ENCODE data around the gene PPP2R2B. TPM values are rescaled to one million over a fixed set of nuclear protein-coding genes. Genes with fewer than 3 reads are reported as not detected.

PPP2R2B gene
- total and polyA plus RNA-seq, 2 of the 4 experiments (the other 2 are of a cell fraction) = not detected

DNA sequence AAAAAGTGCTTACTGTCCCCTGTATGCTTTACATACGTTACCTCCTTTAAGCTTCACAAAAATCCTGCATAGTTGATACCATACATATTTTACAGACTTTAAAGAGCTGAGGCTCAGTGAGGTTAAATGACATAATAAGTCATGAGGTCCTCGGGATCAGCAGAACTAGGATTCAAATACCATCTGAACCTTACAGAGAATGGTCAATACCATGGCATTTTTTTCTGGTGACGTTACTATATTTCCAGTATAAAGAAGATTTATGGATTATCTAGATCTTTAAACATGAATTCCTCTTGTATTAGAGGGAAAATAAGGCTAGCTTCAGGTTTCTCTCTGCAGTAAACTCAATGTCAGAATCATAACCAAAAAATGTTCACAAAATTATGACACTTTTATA lies 208.9 kb downstream of the PPP2R2B start:
- Histone ChIP-seq H2BK5ac (ENCODE audit: low read depth, low read length, poor library complexity, severe bottlenecking) (no peak overlapping the region), H4K5ac (ENCODE audit: low read depth, low read length) (no peak overlapping the region), H2AFZ (replicated peaks; ENCODE audit: low read length, poor library complexity) (no peak overlapping the region), H3K18ac (ENCODE audit: low read depth, low read length) (no peak overlapping the region), H2BK15ac (ENCODE audit: low read depth, low read length) (no peak overlapping the region), H3K14ac (replicated peaks; ENCODE audit: low read depth, low read length) (no peak overlapping the region), H3K4me2 (ENCODE audit: low read depth, low read length) (no peak overlapping the region), H4K20me1 (ENCODE audit: insufficient read depth, low read length) (no peaks in the 10 kb centered on the region), H2AK5ac (ENCODE audit: low read depth, low read length) (no peak overlapping the region), H3K23ac (ENCODE audit: low read depth, low read length) (no peak overlapping the region), H3K27me3 (ENCODE audit: control insufficient read depth, insufficient read depth, low read length) (no peaks in the 10 kb centered on the region; the same call in 1 of the 2 replicates), H3K9ac (ENCODE audit: low read depth, low read length) (no peak overlapping the region), H3K4me3 (ENCODE audit: insufficient read depth, low read depth, low read length) (no peak overlapping the region), H3K4me1 (ENCODE audit: control insufficient read depth, insufficient read depth, low read length) (no peaks in the 10 kb centered on the region), H3K9me3 (ENCODE audit: control insufficient read depth, insufficient read depth, low read length) (no peaks in the 10 kb centered on the region), H3K56ac (ENCODE audit: extremely low read depth, insufficient read depth, low read length) (no peak overlapping the region), H2BK120ac (ENCODE audit: low read depth, low read length) (no peak overlapping the region), H3K79me1 (ENCODE audit: low read depth in 1 of 2, low read length in 2 of 2) (no peaks in the 10 kb centered on the region), H4K8ac (ENCODE audit: low read depth in 2 of 2, low read length in 2 of 2) (no peak overlapping the region), H2BK20ac (ENCODE audit: low read depth, low read length) (no peak overlapping the region), H4K91ac (ENCODE audit: insufficient read depth, low read depth, low read length) (no peak overlapping the region), H3K36me3 (ENCODE audit: control insufficient read depth, insufficient read depth, low read length) (no peaks in the 10 kb centered on the region), H3K4ac (ENCODE audit: low read depth, low read length) (no peak overlapping the region), H3K27ac (ENCODE audit: insufficient read depth, low read length) (no peak overlapping the region), H2AK9ac (replicated peaks; ENCODE audit: low read depth, low read length, poor library complexity) (no peak overlapping the region), H3K9me1 (ENCODE audit: insufficient read depth, low read length) (no peaks in the 10 kb centered on the region)
- DNase-seq (no peak), ATAC-seq (ENCODE audit: low read depth) (no peak)
- dilution Hi-C loops (cut with HindIII; ENCODE audit: low sequenced_read_pairs, unreplicated experiment) = no loop called here
- ChIA-PET CTCF (no interaction called here), POLR2A (ENCODE audit: unreplicated experiment) (no interaction called here)
- intact Hi-C loops (cut with micrococcal nuclease) = no loop called here
- no CpG with 5 or more reads among the region's 3 CpGs for WGBS, 2 experiments (ENCODE audit: extremely low coverage in 2 of 2, insufficient read length in 1 of 2)
- TF ChIP-seq, protein P1, sequence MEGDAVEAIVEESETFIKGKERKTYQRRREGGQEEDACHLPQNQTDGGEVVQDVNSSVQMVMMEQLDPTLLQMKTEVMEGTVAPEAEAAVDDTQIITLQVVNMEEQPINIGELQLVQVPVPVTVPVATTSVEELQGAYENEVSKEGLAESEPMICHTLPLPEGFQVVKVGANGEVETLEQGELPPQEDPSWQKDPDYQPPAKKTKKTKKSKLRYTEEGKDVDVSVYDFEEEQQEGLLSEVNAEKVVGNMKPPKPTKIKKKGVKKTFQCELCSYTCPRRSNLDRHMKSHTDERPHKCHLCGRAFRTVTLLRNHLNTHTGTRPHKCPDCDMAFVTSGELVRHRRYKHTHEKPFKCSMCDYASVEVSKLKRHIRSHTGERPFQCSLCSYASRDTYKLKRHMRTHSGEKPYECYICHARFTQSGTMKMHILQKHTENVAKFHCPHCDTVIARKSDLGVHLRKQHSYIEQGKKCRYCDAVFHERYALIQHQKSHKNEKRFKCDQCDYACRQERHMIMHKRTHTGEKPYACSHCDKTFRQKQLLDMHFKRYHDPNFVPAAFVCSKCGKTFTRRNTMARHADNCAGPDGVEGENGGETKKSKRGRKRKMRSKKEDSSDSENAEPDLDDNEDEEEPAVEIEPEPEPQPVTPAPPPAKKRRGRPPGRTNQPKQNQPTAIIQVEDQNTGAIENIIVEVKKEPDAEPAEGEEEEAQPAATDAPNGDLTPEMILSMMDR (conservative IDR thresholded peaks at IDR 0.05; ENCODE audit: low read depth, low read length) = no peak
- TF ChIP-seq, protein P2, sequence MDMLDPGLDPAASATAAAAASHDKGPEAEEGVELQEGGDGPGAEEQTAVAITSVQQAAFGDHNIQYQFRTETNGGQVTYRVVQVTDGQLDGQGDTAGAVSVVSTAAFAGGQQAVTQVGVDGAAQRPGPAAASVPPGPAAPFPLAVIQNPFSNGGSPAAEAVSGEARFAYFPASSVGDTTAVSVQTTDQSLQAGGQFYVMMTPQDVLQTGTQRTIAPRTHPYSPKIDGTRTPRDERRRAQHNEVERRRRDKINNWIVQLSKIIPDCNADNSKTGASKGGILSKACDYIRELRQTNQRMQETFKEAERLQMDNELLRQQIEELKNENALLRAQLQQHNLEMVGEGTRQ (IDR thresholded peaks at IDR 0.05; ENCODE audit: low read depth, low read length) = no peak
- no peak for TF ChIP-seq MAFK (IDR thresholded peaks at IDR 0.05; ENCODE audit: low read depth, low read length)
- no peak for TF ChIP-seq MAZ (IDR thresholded peaks at IDR 0.05; ENCODE audit: borderline replicate concordance, low read depth, low read length)
- BruUV-seq (replicated peaks) = no TSS peak
- in situ Hi-C loops (cut with MboI; ENCODE audit: low sequenced_read_pairs) = no loop called here
